ENCODE data around the gene ATG13.

Gene ATG13

DNA sequence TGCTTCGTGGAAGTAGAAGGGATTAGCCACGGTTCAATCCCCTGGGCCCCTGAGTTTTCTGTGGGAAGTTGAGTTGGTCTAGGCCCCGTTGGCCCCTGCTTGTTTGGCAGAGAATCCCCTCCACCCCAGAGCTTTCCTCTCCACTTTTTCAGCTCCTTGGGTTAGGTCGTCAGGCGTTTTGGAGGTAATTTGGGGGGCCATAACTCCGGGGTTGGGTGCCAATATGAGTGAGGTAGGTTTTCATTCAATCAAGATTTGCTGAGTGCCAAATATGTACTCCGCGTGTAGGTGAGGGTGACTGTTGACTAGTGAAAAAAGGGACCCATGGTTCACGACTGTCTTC, 590 bp downstream of the ATG13 start:
- no peak for DNase-seq (ENCODE audit: low read depth, low spot score)
- in situ Hi-C loops (cut with HindIII; ENCODE audit: low sequenced_read_pairs) = no loop called here
- TF ChIP-seq, protein P1, sequence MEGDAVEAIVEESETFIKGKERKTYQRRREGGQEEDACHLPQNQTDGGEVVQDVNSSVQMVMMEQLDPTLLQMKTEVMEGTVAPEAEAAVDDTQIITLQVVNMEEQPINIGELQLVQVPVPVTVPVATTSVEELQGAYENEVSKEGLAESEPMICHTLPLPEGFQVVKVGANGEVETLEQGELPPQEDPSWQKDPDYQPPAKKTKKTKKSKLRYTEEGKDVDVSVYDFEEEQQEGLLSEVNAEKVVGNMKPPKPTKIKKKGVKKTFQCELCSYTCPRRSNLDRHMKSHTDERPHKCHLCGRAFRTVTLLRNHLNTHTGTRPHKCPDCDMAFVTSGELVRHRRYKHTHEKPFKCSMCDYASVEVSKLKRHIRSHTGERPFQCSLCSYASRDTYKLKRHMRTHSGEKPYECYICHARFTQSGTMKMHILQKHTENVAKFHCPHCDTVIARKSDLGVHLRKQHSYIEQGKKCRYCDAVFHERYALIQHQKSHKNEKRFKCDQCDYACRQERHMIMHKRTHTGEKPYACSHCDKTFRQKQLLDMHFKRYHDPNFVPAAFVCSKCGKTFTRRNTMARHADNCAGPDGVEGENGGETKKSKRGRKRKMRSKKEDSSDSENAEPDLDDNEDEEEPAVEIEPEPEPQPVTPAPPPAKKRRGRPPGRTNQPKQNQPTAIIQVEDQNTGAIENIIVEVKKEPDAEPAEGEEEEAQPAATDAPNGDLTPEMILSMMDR (IDR thresholded peaks at IDR 0.05; ENCODE audit: low read depth, low read length) = no peak
- H3K4me3 ChIP-seq (ENCODE audit: low read depth, low read length) = peak overlapping the region; percentile 62

DNA sequence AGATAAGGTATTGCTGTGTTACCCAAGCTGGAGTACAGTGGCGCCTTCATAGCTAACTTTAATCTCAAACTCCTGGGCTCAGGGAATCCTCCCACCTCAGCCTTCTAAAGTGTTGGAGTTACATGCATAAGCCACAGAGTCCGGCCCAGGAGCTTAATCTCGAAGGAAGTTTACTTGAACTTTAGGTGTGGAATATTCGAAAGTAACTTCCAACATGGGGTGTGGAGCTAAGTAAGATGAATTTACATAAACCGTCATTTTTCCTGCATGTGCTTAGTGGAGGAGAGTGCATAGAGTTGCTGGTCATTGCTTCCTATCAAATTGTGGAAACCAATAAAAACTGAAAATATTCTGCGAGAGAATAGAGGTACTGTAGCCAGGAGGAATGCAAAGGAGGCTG, 1.5 kb downstream of the ATG13 start:
- DNase-seq (ENCODE audit: low read depth, low spot score) = no peak
- TF ChIP-seq, protein P1 (IDR thresholded peaks at IDR 0.05; ENCODE audit: low read depth, low read length) = no peak
- H3K4me3 ChIP-seq (ENCODE audit: low read depth, low read length) = no peak overlapping the region
- in situ Hi-C loops (cut with HindIII; ENCODE audit: low sequenced_read_pairs) = no loop called here

DNA sequence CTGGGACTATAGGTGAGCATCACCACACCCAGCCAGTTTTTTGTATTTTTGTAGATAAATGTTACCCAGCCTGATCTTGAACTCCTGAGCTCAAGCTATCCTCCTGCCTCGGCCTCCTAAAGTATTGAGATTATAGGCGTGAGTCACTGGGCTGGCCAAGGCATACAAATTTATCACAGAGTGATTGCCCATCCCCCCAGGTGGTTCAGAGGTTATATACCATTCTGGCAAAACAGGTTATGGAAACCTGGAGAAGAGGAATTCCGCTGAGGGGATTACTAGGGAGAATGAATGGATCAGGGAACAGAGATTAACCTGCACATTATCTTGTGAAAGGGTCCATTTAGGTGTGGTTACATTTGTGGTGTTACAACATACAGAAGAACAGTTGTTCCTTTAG, 8.1 kb downstream of the ATG13 start:
- H3K4me3 ChIP-seq (ENCODE audit: low read depth, low read length) = no peak overlapping the region
- TF ChIP-seq, protein P1 (IDR thresholded peaks at IDR 0.05; ENCODE audit: low read depth, low read length) = no peak
- no peak for DNase-seq (ENCODE audit: low read depth, low spot score)
- in situ Hi-C loops (cut with HindIII; ENCODE audit: low sequenced_read_pairs) = no loop called here

DNA sequence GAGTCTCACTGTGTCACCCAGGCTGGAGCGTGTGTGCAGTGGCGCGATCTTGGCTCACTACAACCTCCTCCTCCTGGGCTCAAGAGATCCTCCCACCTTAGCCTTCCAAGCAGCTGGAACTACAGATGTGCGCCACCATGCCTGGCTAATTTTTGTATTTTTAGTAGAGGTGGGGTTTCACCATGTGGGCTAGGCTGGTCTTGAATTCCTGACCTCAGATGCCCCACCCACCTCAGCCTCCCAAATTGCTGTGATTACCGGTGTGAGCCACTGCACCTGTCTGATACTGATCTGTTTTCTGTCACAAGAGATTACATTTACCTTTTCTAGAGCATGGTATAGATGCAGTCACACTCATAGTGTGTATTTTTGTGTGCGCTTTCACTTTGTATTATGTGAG, 11.6 kb downstream of the ATG13 start:
- TF ChIP-seq, protein P1 (IDR thresholded peaks at IDR 0.05; ENCODE audit: low read depth, low read length) = no peak
- no peak for DNase-seq (ENCODE audit: low read depth, low spot score)
- in situ Hi-C loops (cut with HindIII; ENCODE audit: low sequenced_read_pairs) = no loop called here
- H3K4me3 ChIP-seq (ENCODE audit: low read depth, low read length) = no peak overlapping the region

DNA sequence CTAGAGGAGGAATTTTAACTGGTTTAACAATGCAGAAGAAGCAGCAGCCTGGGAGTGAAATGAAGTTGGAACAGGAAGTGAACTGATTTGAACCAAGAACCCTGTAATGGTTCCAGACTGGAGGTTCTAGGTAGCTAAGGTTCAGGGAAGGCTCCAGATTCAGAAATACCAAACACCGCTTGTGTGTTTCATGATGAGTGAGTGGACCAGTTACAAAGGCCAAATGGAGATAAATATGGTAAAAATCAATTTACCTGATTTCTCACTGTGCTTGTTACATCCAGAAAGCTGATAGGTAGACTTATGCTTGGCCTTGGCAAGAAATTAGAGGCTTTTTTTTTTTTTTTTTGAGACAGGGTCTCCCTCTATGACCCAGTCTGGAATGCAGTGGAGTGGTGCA, 12.9 kb downstream of the ATG13 start:
- TF ChIP-seq, protein P1 (IDR thresholded peaks at IDR 0.05; ENCODE audit: low read depth, low read length) = no peak
- no peak for DNase-seq (ENCODE audit: low read depth, low spot score)
- in situ Hi-C loops (cut with HindIII; ENCODE audit: low sequenced_read_pairs) = no loop called here
- H3K4me3 ChIP-seq (ENCODE audit: low read depth, low read length) = no peak overlapping the region

DNA sequence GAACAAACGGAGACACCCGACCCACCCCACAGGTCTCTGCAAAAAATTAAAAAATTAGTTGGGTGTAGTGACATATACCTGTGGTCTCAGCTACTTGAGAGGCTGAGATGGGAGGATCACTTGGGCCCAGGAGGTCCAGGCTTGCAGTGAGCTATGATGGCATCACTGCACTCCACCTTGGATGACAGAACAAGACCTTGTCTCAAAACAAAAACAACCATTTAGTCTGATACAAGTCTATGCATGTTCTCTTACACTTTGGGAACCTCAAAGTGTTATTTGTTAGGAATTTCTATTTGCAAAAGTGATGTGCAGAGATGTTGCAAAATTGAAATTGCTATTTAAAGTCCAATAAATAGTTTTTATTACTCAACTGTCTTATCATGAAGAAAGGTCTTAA, 14.3 kb downstream of the ATG13 start:
- no peak overlapping the region for H3K4me3 ChIP-seq (ENCODE audit: low read depth, low read length)
- no peak for DNase-seq (ENCODE audit: low read depth, low spot score)
- TF ChIP-seq, protein P1 (IDR thresholded peaks at IDR 0.05; ENCODE audit: low read depth, low read length) = no peak
- in situ Hi-C loops (cut with HindIII; ENCODE audit: low sequenced_read_pairs) = no loop called here

DNA sequence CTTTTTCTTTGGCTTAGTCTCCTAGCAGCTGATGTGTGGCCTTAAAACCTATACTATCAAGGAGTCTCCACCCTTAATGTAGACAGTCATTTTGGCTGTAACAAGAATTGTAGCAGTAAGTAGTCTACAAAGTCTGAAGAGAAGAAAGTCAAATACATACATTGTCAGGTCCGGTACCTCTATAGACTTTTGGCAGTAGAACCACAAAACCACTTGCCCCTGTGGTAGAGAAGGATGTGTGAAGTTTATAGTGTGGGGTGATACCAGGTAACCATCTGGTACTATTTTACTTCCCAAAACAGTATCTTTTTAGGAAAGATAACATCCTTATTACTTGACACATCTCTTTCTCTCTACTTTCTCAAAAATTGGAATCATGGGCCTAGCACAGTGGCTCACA, 15.1 kb downstream of the ATG13 start:
- TF ChIP-seq, protein P1 (IDR thresholded peaks at IDR 0.05; ENCODE audit: low read depth, low read length) = no peak
- in situ Hi-C loops (cut with HindIII; ENCODE audit: low sequenced_read_pairs) = no loop called here
- DNase-seq (ENCODE audit: low read depth, low spot score) = no peak
- no peak overlapping the region for H3K4me3 ChIP-seq (ENCODE audit: low read depth, low read length)
